Liver (tissue), 9 donors: Measurements from ENCODE around the gene EBF3. TPM values are rescaled to one million over a fixed set of nuclear protein-coding genes. Genes with fewer than 3 reads are reported as not detected.

ENCODE experiments used
- DNase-seq: peaks from one replicate; pipeline ENCODE4 v3.0.0-alpha.2; 2017; ENCODE audit warnings: low spot score
- H3K27ac ChIP-seq, 2 donors: one replicate each; pipeline ENCODE4 v1.7.0; 2013; ENCODE audit warnings: inconsistent platforms in 2 of 2, low read length in 2 of 2, control low read depth in 1 of 2, low read depth in 1 of 2, mild to moderate bottlenecking in 1 of 2
- H3K27me3 ChIP-seq, 4 donors: one replicate each; pipeline versions ENCODE4 v1.6.1 to v1.7.0; 2013; ENCODE audit warnings: low read length in 3 of 4, inconsistent platforms in 1 of 4, mild to moderate bottlenecking in 1 of 4, moderate library complexity in 1 of 4; ENCODE audit not compliant: control insufficient read depth in 4 of 4, insufficient read depth in 4 of 4
- H3K36me3 ChIP-seq, 4 donors: one replicate each; pipeline versions ENCODE4 v1.6.1 to v1.7.0; 2013; ENCODE audit warnings: low read length in 3 of 4, mild to moderate bottlenecking in 3 of 4, low read depth in 1 of 4, moderate library complexity in 1 of 4; ENCODE audit not compliant: control insufficient read depth in 4 of 4, insufficient read depth in 3 of 4
- H3K4me1 ChIP-seq, 4 donors: one replicate each; pipeline versions ENCODE4 v1.6.1 to v1.7.0; 2013; ENCODE audit warnings: low read length in 3 of 4, mild to moderate bottlenecking in 3 of 4, moderate library complexity in 1 of 4; ENCODE audit not compliant: control insufficient read depth in 4 of 4, insufficient read depth in 4 of 4
- H3K4me3 ChIP-seq, 3 donors: one replicate each; pipeline versions ENCODE4 v1.6.1 to v1.7.0; 2013; ENCODE audit warnings: low read length in 3 of 3, control low read depth in 1 of 3, low read depth in 1 of 3, mild to moderate bottlenecking in 1 of 3
- H3K9ac ChIP-seq, 2 donors: one replicate each; pipeline ENCODE4 v1.7.0; 2013; ENCODE audit warnings: low read length in 2 of 2, mild to moderate bottlenecking in 2 of 2, moderate library complexity in 2 of 2, control low read depth in 1 of 2, low read depth in 1 of 2
- H3K9me3 ChIP-seq, 4 donors: one replicate each; pipeline versions ENCODE4 v1.6.1 to v1.7.0; 2013; ENCODE audit warnings: low read length in 3 of 4; ENCODE audit not compliant: control insufficient read depth in 4 of 4
- ATF3 ChIP-seq: IDR thresholded peaks from 2 replicates; pipeline ENCODE4 v1.6.1; 2016; ENCODE audit warnings: antibody characterized with exemption
- CTCF ChIP-seq: fragments of 150-350 bp; IDR thresholded peaks from 2 replicates; pipeline ENCODE4 v1.5.1; 2017; ENCODE audit warnings: improper control_type of control experiment, low read depth, low read length; ENCODE audit not compliant: missing input control
- EGR1 ChIP-seq, 2 donors: IDR thresholded peaks; 2 replicates each; pipeline ENCODE4 v1.6.1; 2016 to 2018; ENCODE audit warnings: antibody characterized with exemption in 2 of 2, low read depth in 2 of 2
- FOXA1 ChIP-seq: IDR thresholded peaks from 2 replicates; pipeline ENCODE4 v1.6.1; 2016; ENCODE audit warnings: antibody characterized with exemption
- FOXA2 ChIP-seq: IDR thresholded peaks from 2 replicates; pipeline ENCODE4 v1.6.1; 2016; ENCODE audit warnings: antibody characterized with exemption
- GABPA ChIP-seq, 2 donors: IDR thresholded peaks in 1 of 2; conservative IDR thresholded peaks in 1 of 2; 2 replicates each; pipeline ENCODE4 v1.6.1; 2016; ENCODE audit warnings: antibody characterized with exemption in 2 of 2, mild to moderate bottlenecking in 1 of 2, moderate library complexity in 1 of 2
- HNF4A ChIP-seq, 2 donors: conservative IDR thresholded peaks; 2 replicates each; pipeline ENCODE4 v1.6.1; 2016; ENCODE audit warnings: antibody characterized with exemption in 2 of 2, mild to moderate bottlenecking in 2 of 2
- HNF4G ChIP-seq: IDR thresholded peaks from 2 replicates; pipeline ENCODE4 v1.6.1; 2016; ENCODE audit warnings: antibody characterized with exemption
- JUND ChIP-seq, 2 donors: IDR thresholded peaks; 2 replicates each; pipeline ENCODE4 v1.6.1; 2016; ENCODE audit warnings: antibody characterized with exemption in 2 of 2
- MAX ChIP-seq: IDR thresholded peaks from 2 replicates; pipeline ENCODE4 v1.6.1; 2016; ENCODE audit warnings: antibody characterized with exemption
- NR2F2 ChIP-seq: IDR thresholded peaks from 2 replicates; pipeline ENCODE4 v1.6.1; 2016; ENCODE audit warnings: antibody characterized with exemption
- RAD21 ChIP-seq, 2 donors: IDR thresholded peaks; 2 replicates each; pipeline ENCODE4 v1.6.1; 2016; ENCODE audit warnings: antibody characterized with exemption in 2 of 2, mild to moderate bottlenecking in 2 of 2
- REST ChIP-seq: IDR thresholded peaks from 2 replicates; pipeline ENCODE4 v1.6.1; 2016; ENCODE audit warnings: antibody characterized with exemption, mild to moderate bottlenecking
- RXRA ChIP-seq, 2 donors: IDR thresholded peaks; 2 replicates each; pipeline ENCODE4 v1.6.1; 2017 to 2018; ENCODE audit warnings: antibody characterized with exemption in 2 of 2, mild to moderate bottlenecking in 1 of 2
- SP1 ChIP-seq: IDR thresholded peaks from 2 replicates; pipeline ENCODE4 v1.6.1; 2018; ENCODE audit warnings: antibody characterized with exemption, mild to moderate bottlenecking
- TAF1 ChIP-seq: conservative IDR thresholded peaks from 2 replicates; pipeline ENCODE4 v1.6.1; 2016; ENCODE audit warnings: antibody characterized with exemption, mild to moderate bottlenecking
- YY1 ChIP-seq: IDR thresholded peaks from 2 replicates; pipeline ENCODE4 v1.6.1; 2016; ENCODE audit warnings: antibody characterized with exemption, mild to moderate bottlenecking
- ZBTB33 ChIP-seq: IDR thresholded peaks from 2 replicates; pipeline ENCODE4 v1.6.1; 2016; ENCODE audit warnings: antibody characterized with exemption
- WGBS: extraction: QIAGEN DNeasy Blood & Tissue Kit; methylation state at CpG from one replicate; pipeline ENCODE4 v1.1.7; 2013; 5-methylcytosine and 5-hydroxymethylcytosine counted together
- polyA plus RNA-seq, 2 donors: library from polyadenylated mRNA; stranded (reverse) in 1 of 2; unstranded in 1 of 2; fragments of 200-250 nt in 1 of 2; fragments of >200 nt in 1 of 2; fragmentation: Nextera tagmentation in 1 of 2; extraction: Ambion mirVana in 1 of 2; gene quantifications; one replicate each; pipeline versions ENCODE4 v1.2.1 to v1.2.3, GENCODE V29; 2013 to 2015
- total RNA-seq, 2 donors: library from RNA; depleted of rRNA; stranded (reverse); fragments of >200 nt; gene quantifications; one replicate each; pipeline ENCODE4 v1.2.3, GENCODE V29; 2014
- donor health status: healthy.
- donor health status: healthy.
- donor health status: healthy.
- donor health status: healthy.
- donor health status: healthy.

The EBF3 gene
- total and polyA plus RNA-seq, 4 donors, result 0.02 to 0.08 TPM; not detected in 2

- WGBS, result 77% methylated on average over 2 of the region's 2 CpGs
- Histone ChIP-seq H3K9ac (no peak overlapping the region), H3K27ac (no peak overlapping the region), H3K4me3 (no peak overlapping the region), H3K4me1 (no peaks in the 10 kb centered on the region), H3K9me3 (no peaks in the 10 kb centered on the region), H3K36me3 (no peaks in the 10 kb centered on the region), H3K27me3 (peaks cover 0 to 6% (median 0%) of the 10 kb centered on the region in 4 donors)
- DNase-seq, result no peak
- TF ChIP-seq YY1 (no peak), FOXA1 (no peak), NR2F2 (no peak), ATF3 (no peak), TAF1 (no peak), HNF4G (no peak), JUND (IDR thresholded peaks at IDR 0.05) (no peak), SP1 (no peak), EGR1 (IDR thresholded peaks at IDR 0.05; ENCODE audit: low read depth in 2 of 2) (no peak), HNF4A (conservative IDR thresholded peaks at IDR 0.05) (no peak)
Measured at GRCh38 chr10:129914960-129915359, 49.1 kb downstream of the EBF3 start.

GRCh38 chr10:129914153-129914855, 49.8 kb downstream of the EBF3 start:
- no peaks in the 10 kb centered on the region for H3K9me3 ChIP-seq
- H3K4me3 ChIP-seq, result no peak overlapping the region
- H3K9ac ChIP-seq, result no peak overlapping the region
- 92% methylated on average over 19 of the region's 19 CpGs for WGBS
- H3K27ac ChIP-seq, result no peak overlapping the region
- TF ChIP-seq YY1, result no peak
- no peak for TF ChIP-seq EGR1 (IDR thresholded peaks at IDR 0.05; ENCODE audit: low read depth in 2 of 2)
- no peak for TF ChIP-seq REST
- H3K27me3 ChIP-seq, result peaks cover 0 to 6% (median under 1%) of the 10 kb centered on the region in 4 donors
- no peaks in the 10 kb centered on the region for H3K4me1 ChIP-seq
- H3K36me3 ChIP-seq, result no peaks in the 10 kb centered on the region
- no peak for DNase-seq

GRCh38 chr10:129912986-129913695, 50.9 kb downstream of the EBF3 start:
- Histone ChIP-seq H3K4me1 (no peaks in the 10 kb centered on the region), H3K9ac (no peak overlapping the region), H3K36me3 (no peaks in the 10 kb centered on the region), H3K4me3 (no peak overlapping the region), H3K9me3 (no peaks in the 10 kb centered on the region), H3K27ac (no peak overlapping the region), H3K27me3 (peaks cover 0 to 6% (median under 1%) of the 10 kb centered on the region in 4 donors)
- DNase-seq, result no peak
- TF ChIP-seq JUND (IDR thresholded peaks at IDR 0.05) (no peak), MAX (no peak), HNF4G (no peak), NR2F2 (no peak), ATF3 (no peak), EGR1 (IDR thresholded peaks at IDR 0.05; ENCODE audit: low read depth in 2 of 2) (no peak), RAD21 (IDR thresholded peaks at IDR 0.05) (no peak), FOXA2 (no peak), SP1 (no peak), HNF4A (conservative IDR thresholded peaks at IDR 0.05) (no peak), CTCF (no peak), RXRA (IDR thresholded peaks at IDR 0.05) (no peak), YY1 (no peak), ZBTB33 (no peak), GABPA (IDR thresholded peaks at IDR 0.05 in 1 of 2, conservative IDR thresholded peaks at IDR 0.05 in 1 of 2) (no peak)
- 73% methylated on average over 15 of the region's 15 CpGs for WGBS
